Suprapubic skin (tissue), 4 donors: Measurements from ENCODE around the gene CHN2. TPM values are rescaled to one million over a fixed set of nuclear protein-coding genes. Genes with fewer than 3 reads are reported as not detected.

ENCODE experiments used
- DNase-seq, 2 donors: peaks; one replicate each; pipeline ENCODE4 v3.0.0-alpha.2; 2019; ENCODE audit warnings: low spot score in 2 of 2
- H3K27ac ChIP-seq: fragments of 200-600 bp; sonication (generic); one replicate; pipeline ENCODE4 v1.5.1; 2019
- H3K27me3 ChIP-seq: fragments of 200-600 bp; sonication (generic); one replicate; pipeline ENCODE4 v1.5.1; 2019
- H3K36me3 ChIP-seq: fragments of 200-600 bp; sonication (generic); one replicate; pipeline ENCODE4 v1.5.1; 2019
- H3K4me1 ChIP-seq: fragments of 200-600 bp; sonication (generic); one replicate; pipeline ENCODE4 v1.5.1; 2019
- H3K4me3 ChIP-seq: fragments of 200-600 bp; sonication (generic); one replicate; pipeline ENCODE4 v1.5.1; 2019; ENCODE audit warnings: mild to moderate bottlenecking
- H3K9me3 ChIP-seq: fragments of 200-600 bp; sonication (generic); one replicate; pipeline ENCODE4 v1.5.1; 2019
- EP300 ChIP-seq: sonication (generic); formaldehyde crosslinking; IDR thresholded peaks from one replicate; pipeline ENCODE4 v1.6.1; 2017; ENCODE audit warnings: antibody characterized with exemption
- POLR2A ChIP-seq, 2 donors: fragments of 450-650 bp; IDR thresholded peaks; one replicate each; pipeline ENCODE4 v1.6.1; 2017; ENCODE audit warnings: antibody characterized with exemption in 2 of 2, mild to moderate bottlenecking in 2 of 2, moderate library complexity in 2 of 2
- POLR2AphosphoS5 ChIP-seq, 3 donors: sonication (generic); formaldehyde crosslinking; IDR thresholded peaks; one replicate each; pipeline ENCODE4 v1.6.1; 2017; ENCODE audit warnings: antibody characterized with exemption in 3 of 3
- WGBS: methylation state at CpG from one replicate; pipeline ENCODE4 v1.1.5; 2018; 5-methylcytosine and 5-hydroxymethylcytosine counted together
- total RNA-seq, 4 donors: library from RNA; depleted of rRNA; stranded (reverse); fragments of >200 nt; gene quantifications; one replicate each; pipeline ENCODE4 v1.1.0, GENCODE V29; 2016
- TF ChIP-seq, protein P1 (sequence below), 2 donors: fragments of 200-600 bp in 1 of 2; fragments of 450-650 bp in 1 of 2; sonication (generic) in 1 of 2; IDR thresholded peaks; one replicate each; pipeline ENCODE4 v1.5.1; 2016 to 2019; ENCODE audit warnings: antibody characterized with exemption in 2 of 2, mild to moderate bottlenecking in 1 of 2, moderate library complexity in 1 of 2

The CHN2 gene
- total RNA-seq, 4 donors from 2014 or later = 3.3 to 9.6 (median 6.2) TPM

DNA sequence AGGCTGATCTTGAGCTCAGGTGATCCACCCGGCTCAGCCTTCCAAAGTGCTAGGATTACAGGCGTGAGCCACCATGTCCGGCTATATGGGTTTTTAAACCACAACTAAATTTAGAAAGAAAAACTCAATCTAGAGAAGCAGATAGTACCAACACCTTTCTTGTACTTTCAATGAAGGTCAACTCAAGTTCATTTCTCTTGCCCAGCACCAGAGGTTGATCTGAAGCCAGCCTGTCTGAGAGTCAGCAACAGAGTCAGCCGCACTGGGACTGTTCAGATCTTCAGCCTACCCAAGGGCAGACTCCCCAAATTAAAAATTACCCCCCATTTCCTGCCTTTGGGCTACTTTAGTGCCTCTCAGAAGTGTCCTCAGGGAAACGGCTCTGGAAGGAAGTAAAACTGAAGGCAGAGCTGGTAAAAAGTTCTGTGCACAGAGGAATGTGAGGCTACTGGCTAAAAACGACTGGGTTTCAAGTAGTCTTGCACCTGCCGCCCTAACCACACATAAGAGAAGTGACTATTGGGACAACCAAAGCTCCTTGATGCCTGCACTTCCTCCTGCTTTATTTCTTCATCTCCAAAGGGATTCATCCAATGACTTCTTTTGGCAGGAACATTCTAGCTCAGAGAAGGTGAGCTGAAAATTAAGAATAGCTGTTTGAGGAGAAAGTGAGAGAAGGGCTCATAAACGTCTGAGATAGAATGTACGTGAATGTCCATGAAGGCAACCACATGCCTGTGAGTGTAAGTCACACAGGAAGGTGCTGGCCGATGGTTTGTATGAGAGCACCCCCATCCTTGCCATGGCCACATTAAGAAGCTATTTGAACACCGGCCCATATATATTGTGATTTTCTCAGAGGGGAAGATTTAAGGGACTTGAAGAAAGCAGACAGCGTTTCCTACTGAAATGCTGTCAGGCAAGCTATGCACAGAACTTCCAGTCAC lies 226.7 kb downstream of the CHN2 start:
- H3K27me3 ChIP-seq = no peaks in the 10 kb centered on the region
- H3K4me1 ChIP-seq = no peaks in the 10 kb centered on the region
- H3K36me3 ChIP-seq = no peaks in the 10 kb centered on the region
- DNase-seq = no peak
- 85% methylated on average over 12 of the region's 12 CpGs for WGBS
- H3K27ac ChIP-seq = no peak overlapping the region
- H3K4me3 ChIP-seq = no peak overlapping the region
- TF ChIP-seq EP300 (no peak), POLR2A (IDR thresholded peaks at IDR 0.05) (no peak), POLR2AphosphoS5 (IDR thresholded peaks at IDR 0.05) (no peak)
- TF ChIP-seq, protein P1, sequence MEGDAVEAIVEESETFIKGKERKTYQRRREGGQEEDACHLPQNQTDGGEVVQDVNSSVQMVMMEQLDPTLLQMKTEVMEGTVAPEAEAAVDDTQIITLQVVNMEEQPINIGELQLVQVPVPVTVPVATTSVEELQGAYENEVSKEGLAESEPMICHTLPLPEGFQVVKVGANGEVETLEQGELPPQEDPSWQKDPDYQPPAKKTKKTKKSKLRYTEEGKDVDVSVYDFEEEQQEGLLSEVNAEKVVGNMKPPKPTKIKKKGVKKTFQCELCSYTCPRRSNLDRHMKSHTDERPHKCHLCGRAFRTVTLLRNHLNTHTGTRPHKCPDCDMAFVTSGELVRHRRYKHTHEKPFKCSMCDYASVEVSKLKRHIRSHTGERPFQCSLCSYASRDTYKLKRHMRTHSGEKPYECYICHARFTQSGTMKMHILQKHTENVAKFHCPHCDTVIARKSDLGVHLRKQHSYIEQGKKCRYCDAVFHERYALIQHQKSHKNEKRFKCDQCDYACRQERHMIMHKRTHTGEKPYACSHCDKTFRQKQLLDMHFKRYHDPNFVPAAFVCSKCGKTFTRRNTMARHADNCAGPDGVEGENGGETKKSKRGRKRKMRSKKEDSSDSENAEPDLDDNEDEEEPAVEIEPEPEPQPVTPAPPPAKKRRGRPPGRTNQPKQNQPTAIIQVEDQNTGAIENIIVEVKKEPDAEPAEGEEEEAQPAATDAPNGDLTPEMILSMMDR (IDR thresholded peaks at IDR 0.05) = no peak
- no peaks in the 10 kb centered on the region for H3K9me3 ChIP-seq

DNA sequence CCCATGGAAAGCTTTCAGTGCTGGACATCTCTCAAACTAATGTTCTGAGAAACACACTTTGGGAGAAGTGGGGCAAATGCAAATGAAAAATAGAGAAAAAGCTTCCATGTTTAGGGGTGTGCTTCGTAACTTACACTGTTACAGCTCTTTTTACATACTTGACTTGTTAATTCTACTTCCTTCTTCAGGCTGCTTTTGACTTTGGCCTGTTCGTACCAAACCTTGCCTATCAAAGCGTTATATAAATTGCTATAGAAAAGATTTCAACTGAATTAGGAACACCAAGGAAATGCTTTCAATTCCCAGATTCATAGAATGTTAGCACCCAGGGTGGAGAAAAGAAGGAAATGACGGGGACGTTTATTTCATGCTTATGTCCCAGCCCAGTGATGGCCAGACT lies 228.3 kb downstream of the CHN2 start:
- Histone ChIP-seq H3K4me1 (no peaks in the 10 kb centered on the region), H3K27me3 (no peaks in the 10 kb centered on the region), H3K4me3 (no peak overlapping the region), H3K9me3 (no peaks in the 10 kb centered on the region), H3K27ac (no peak overlapping the region), H3K36me3 (no peaks in the 10 kb centered on the region)
- 68% methylated on average over 5 of the region's 5 CpGs for WGBS
- TF ChIP-seq POLR2AphosphoS5 (IDR thresholded peaks at IDR 0.05) (no peak), POLR2A (IDR thresholded peaks at IDR 0.05) (no peak), EP300 (no peak)
- TF ChIP-seq, protein P1 (IDR thresholded peaks at IDR 0.05) = no peak
- no peak for DNase-seq

DNA sequence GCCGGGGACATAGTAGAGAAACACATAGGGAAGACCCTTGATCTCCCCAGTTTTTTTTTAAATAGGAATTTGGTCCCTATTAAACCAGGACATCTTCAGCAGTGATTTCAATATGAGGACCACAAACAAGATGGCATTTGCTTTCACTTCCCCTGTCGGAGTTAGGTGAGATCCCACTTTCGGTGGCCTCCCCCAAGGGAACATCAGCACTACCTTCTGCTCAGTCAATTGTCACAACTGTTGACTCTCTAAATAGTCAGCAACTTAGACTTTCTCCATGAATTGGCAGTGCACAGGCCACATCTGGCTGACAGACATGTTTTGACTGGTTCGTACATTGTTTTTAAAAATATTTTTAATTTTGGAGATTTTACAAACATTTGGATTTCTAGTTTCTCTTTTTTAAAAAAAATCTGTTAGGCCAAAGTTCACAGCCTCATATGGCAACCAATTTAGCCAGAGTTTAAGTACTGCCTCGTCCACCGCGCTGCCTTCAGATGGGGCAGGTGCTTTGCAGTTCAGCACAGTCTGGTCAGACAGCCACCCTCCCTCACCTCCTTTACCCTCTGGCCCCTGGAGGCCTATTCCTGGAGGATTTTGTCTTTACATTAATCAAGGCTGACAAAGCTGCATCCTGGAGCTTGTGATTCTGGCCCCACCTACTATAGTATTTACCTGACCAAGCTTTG lies 229.9 kb downstream of the CHN2 start:
- H3K9me3 ChIP-seq = no peaks in the 10 kb centered on the region
- DNase-seq = no peak
- H3K27ac ChIP-seq = no peak overlapping the region
- no peak overlapping the region for H3K4me3 ChIP-seq
- H3K4me1 ChIP-seq = no peaks in the 10 kb centered on the region
- no peaks in the 10 kb centered on the region for H3K36me3 ChIP-seq
- H3K27me3 ChIP-seq = no peaks in the 10 kb centered on the region
- TF ChIP-seq, protein P1 (IDR thresholded peaks at IDR 0.05) = no peak
- TF ChIP-seq POLR2A (IDR thresholded peaks at IDR 0.05) = no peak
- no peak for TF ChIP-seq POLR2AphosphoS5 (IDR thresholded peaks at IDR 0.05)
- no peak for TF ChIP-seq EP300
- WGBS = 61% methylated on average over 7 of the region's 7 CpGs

DNA sequence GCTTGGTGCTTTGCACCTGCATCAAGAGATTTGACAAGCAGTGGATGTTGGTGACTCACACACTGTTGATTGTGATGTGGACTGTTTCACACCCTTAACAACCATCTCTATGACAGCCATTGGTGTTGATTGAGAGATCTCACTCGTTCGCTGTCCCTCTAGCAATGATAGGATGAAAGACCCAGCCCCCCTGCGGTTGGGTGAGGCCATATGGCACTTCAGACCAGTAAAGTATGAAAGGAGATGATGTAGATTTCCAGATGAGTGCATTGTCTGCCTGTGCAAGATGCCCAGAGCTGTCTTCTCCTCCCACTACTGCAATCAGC lies 230.4 kb downstream of the CHN2 start:
- H3K4me1 ChIP-seq = no peaks in the 10 kb centered on the region
- no peak overlapping the region for H3K27ac ChIP-seq
- no peak for DNase-seq
- TF ChIP-seq, protein P1 (IDR thresholded peaks at IDR 0.05) = no peak
- TF ChIP-seq POLR2AphosphoS5 (IDR thresholded peaks at IDR 0.05) (no peak), POLR2A (IDR thresholded peaks at IDR 0.05) (no peak), EP300 (no peak)
- no peaks in the 10 kb centered on the region for H3K27me3 ChIP-seq
- no peak overlapping the region for H3K4me3 ChIP-seq
- no peaks in the 10 kb centered on the region for H3K9me3 ChIP-seq
- 58% methylated on average over 3 of the region's 3 CpGs for WGBS
- no peaks in the 10 kb centered on the region for H3K36me3 ChIP-seq

DNA sequence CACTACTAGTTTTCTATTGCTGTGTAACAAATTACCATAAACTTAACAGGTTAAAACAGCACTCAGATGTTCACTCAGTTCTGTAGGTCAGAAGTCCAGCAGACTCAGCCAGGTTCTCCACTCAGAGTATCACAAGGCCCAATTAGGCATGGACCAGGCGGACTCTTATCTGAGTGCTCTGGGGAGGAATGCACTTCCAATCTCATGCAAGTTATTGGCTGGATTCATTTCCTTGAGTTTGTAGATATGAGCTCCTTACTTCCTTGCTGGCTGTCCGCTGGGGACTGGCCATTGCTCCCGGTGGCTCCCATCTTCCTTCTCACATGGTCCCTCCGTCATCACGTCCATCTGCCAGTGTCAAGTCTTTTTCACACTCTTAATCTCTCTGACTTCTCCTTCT lies 232.0 kb downstream of the CHN2 start:
- Histone ChIP-seq H3K27me3 (no peaks in the 10 kb centered on the region), H3K4me1 (no peaks in the 10 kb centered on the region), H3K4me3 (no peak overlapping the region), H3K9me3 (no peaks in the 10 kb centered on the region), H3K36me3 (no peaks in the 10 kb centered on the region), H3K27ac (no peak overlapping the region)
- 94% methylated on average over 5 of the region's 5 CpGs for WGBS
- DNase-seq = no peak
- no peak for TF ChIP-seq POLR2AphosphoS5 (IDR thresholded peaks at IDR 0.05)
- TF ChIP-seq EP300 = no peak
- TF ChIP-seq, protein P1 (IDR thresholded peaks at IDR 0.05) = no peak
- TF ChIP-seq POLR2A (IDR thresholded peaks at IDR 0.05) = no peak
